ENCODE data around the gene ZSCAN26. TPM values are rescaled to one million over a fixed set of nuclear protein-coding genes. Genes with fewer than 3 reads are reported as not detected.

Gene ZSCAN26
- polyA plus RNA-seq, 1 donor: 18.3 TPM

GRCh38 chr6:28322661-28323060 lies 55.7 kb downstream of the ZSCAN26 start:
- no peak for DNase-seq (ENCODE audit: low read depth)

GRCh38 chr6:28323813-28324424 lies 57.0 kb downstream of the ZSCAN26 start:
- DNase-seq (ENCODE audit: low read depth): no peak

GRCh38 chr6:28326371-28326948 lies 59.5 kb downstream of the ZSCAN26 start:
- DNase-seq (ENCODE audit: low read depth): no peak

Other genes starting within 250 kb of the ZSCAN26 start
- gene ZNF165, start 186.6 kb upstream of the ZSCAN26 start, polyA plus RNA-seq (ENCODE audit: insufficient read length): 0.34 TPM
- gene ZSCAN16, start 142.5 kb upstream of the ZSCAN26 start, polyA plus RNA-seq (ENCODE audit: insufficient read length): 4.0 TPM
- gene ZKSCAN8, start 125.3 kb upstream of the ZSCAN26 start, polyA plus RNA-seq (ENCODE audit: insufficient read length): 22.1 TPM
- gene ZSCAN9, start 41.9 kb upstream of the ZSCAN26 start, polyA plus RNA-seq (ENCODE audit: insufficient read length): 28.0 TPM
- 5.5 TPM for gene ZKSCAN4, start 14.9 kb upstream of the ZSCAN26 start, polyA plus RNA-seq (ENCODE audit: insufficient read length)
- 1.1 TPM for gene NKAPL, start 7.8 kb upstream of the ZSCAN26 start, polyA plus RNA-seq (ENCODE audit: insufficient read length)
- gene PGBD1, start 14.4 kb downstream of the ZSCAN26 start, polyA plus RNA-seq (ENCODE audit: insufficient read length): 7.1 TPM
- 8.5 TPM for gene ZSCAN31, start 69.0 kb downstream of the ZSCAN26 start, polyA plus RNA-seq (ENCODE audit: insufficient read length)
- gene ZKSCAN3, start 82.8 kb downstream of the ZSCAN26 start, polyA plus RNA-seq (ENCODE audit: insufficient read length): 6.3 TPM
- 5.6 TPM for gene ZSCAN12, start 132.6 kb downstream of the ZSCAN26 start, polyA plus RNA-seq (ENCODE audit: insufficient read length)
- 6.8 TPM for gene ZSCAN23, start 176.3 kb downstream of the ZSCAN26 start, polyA plus RNA-seq (ENCODE audit: insufficient read length)
- not detected for gene GPX6, start 248.7 kb downstream of the ZSCAN26 start, polyA plus RNA-seq (ENCODE audit: insufficient read length)